ENCODE results near the gene CEP128.

Gene CEP128

GRCh38 chr14:80772504-80772903 is 169.0 kb downstream of the CEP128 start:
- no peak for DNase-seq (ENCODE audit: low spot score)

GRCh38 chr14:80771201-80771600 is 170.3 kb downstream of the CEP128 start:
- DNase-seq (ENCODE audit: low spot score), result no peak

GRCh38 chr14:80770114-80770908 is 171.2 kb downstream of the CEP128 start:
- no peak for DNase-seq (ENCODE audit: low spot score)

GRCh38 chr14:80768646-80769045 is 172.9 kb downstream of the CEP128 start:
- DNase-seq (ENCODE audit: low spot score), result no peak

GRCh38 chr14:80764921-80765507 is 176.5 kb downstream of the CEP128 start:
- DNase-seq (ENCODE audit: low spot score), result no peak

GRCh38 chr14:80764496-80764895 is 177.0 kb downstream of the CEP128 start:
- DNase-seq (ENCODE audit: low spot score), result no peak

- no peak for DNase-seq (ENCODE audit: low spot score)
These were observed 178.8 kb downstream of the CEP128 start for GRCh38 chr14:80762641-80763228.

- DNase-seq (ENCODE audit: low spot score), result no peak
These were observed 186.8 kb downstream of the CEP128 start for GRCh38 chr14:80754696-80755095.

- no peak for DNase-seq (ENCODE audit: low spot score)
These were observed 190.3 kb downstream of the CEP128 start for GRCh38 chr14:80751285-80751684.

GRCh38 chr14:80726211-80726610 is 215.3 kb downstream of the CEP128 start:
- no peak for DNase-seq (ENCODE audit: low spot score)

- no peak for DNase-seq (ENCODE audit: low spot score)
These were observed 222.6 kb downstream of the CEP128 start for GRCh38 chr14:80718940-80719339.

GRCh38 chr14:80714474-80714873 is 227.1 kb downstream of the CEP128 start:
- no peak for DNase-seq (ENCODE audit: low spot score)

- DNase-seq (ENCODE audit: low spot score), result no peak
These were observed 228.3 kb downstream of the CEP128 start for GRCh38 chr14:80713076-80713850.

- DNase-seq (ENCODE audit: low spot score), result no peak
These were observed 236.1 kb downstream of the CEP128 start for GRCh38 chr14:80705241-80705980.

GRCh38 chr14:80700601-80701000 is 240.9 kb downstream of the CEP128 start:
- DNase-seq (ENCODE audit: low spot score), result no peak

- no peak for DNase-seq (ENCODE audit: low spot score)
These were observed 241.7 kb downstream of the CEP128 start for GRCh38 chr14:80699861-80700260.

GRCh38 chr14:80698974-80699373 is 242.6 kb downstream of the CEP128 start:
- DNase-seq (ENCODE audit: low spot score), result no peak

- no peak for DNase-seq (ENCODE audit: low spot score)
These were observed 245.7 kb downstream of the CEP128 start for GRCh38 chr14:80695869-80696268.

- DNase-seq (ENCODE audit: low spot score), result no peak
These were observed 248.6 kb downstream of the CEP128 start for GRCh38 chr14:80692903-80693302.

GRCh38 chr14:80681651-80682050 is 259.9 kb downstream of the CEP128 start:
- no peak for DNase-seq (ENCODE audit: low spot score)

GRCh38 chr14:80679273-80679672 is 262.3 kb downstream of the CEP128 start:
- DNase-seq (ENCODE audit: low spot score), result no peak

GRCh38 chr14:80678436-80678835 is 263.1 kb downstream of the CEP128 start:
- DNase-seq (ENCODE audit: low spot score), result no peak
